CD4-positive, alpha-beta T cell treated with Interleukin-15 for 4 hours (primary cell): ENCODE data around the gene CHADL.
"Not testable (repeated sequence)": the region's sequence is repeated elsewhere in the genome, so short reads cannot be mapped to it uniquely, and the experiment has no call there.

ENCODE experiments used
- DNase-seq: peaks from one replicate; pipeline ENCODE4 v3.0.0-alpha.2; 2020; ENCODE audit warnings: low spot score

CHADL gene

GRCh38 chr22:41240377-41241132, at the start of gene CHADL:
CHADL (minus strand) TSS chr22:41240931; CDS start chr22:41240881, 50 bp downstream.
- no peak for DNase-seq

GRCh38 chr22:41289671-41290070, 48.9 kb upstream of the CHADL start:
- DNase-seq, result no peak

GRCh38 chr22:41288245-41288946, 47.7 kb upstream of the CHADL start:
- DNase-seq, result no peak

GRCh38 chr22:41286639-41287091, 45.9 kb upstream of the CHADL start:
- peak; percentile 49 for DNase-seq

- peak; percentile 98 for DNase-seq
Observed at GRCh38 chr22:41285820-41286638, 45.3 kb upstream of the CHADL start, which contains the start of gene RANGAP1. RANGAP1 (minus strand) TSS chr22:41286187; CDS start chr22:41281044, 5,143 bp downstream.

- peak; percentile 89 for DNase-seq
Observed at GRCh38 chr22:41285441-41285819, 44.7 kb upstream of the CHADL start.

GRCh38 chr22:41284465-41284864, 43.7 kb upstream of the CHADL start:
- DNase-seq, result no peak

- DNase-seq, result no peak
Observed at GRCh38 chr22:41280854-41281253, 40.1 kb upstream of the CHADL start.

GRCh38 chr22:41280065-41280464, 39.3 kb upstream of the CHADL start:
- no peak for DNase-seq

GRCh38 chr22:41274856-41275255, 34.1 kb upstream of the CHADL start:
- no peak for DNase-seq

- no peak for DNase-seq
Observed at GRCh38 chr22:41273128-41273527, 32.4 kb upstream of the CHADL start.

- DNase-seq, result no peak
Observed at GRCh38 chr22:41271787-41272186, 31.1 kb upstream of the CHADL start.

- DNase-seq, result no peak
Observed at GRCh38 chr22:41267958-41268357, 27.2 kb upstream of the CHADL start.

GRCh38 chr22:41264408-41264941, 23.7 kb upstream of the CHADL start:
- DNase-seq, result no peak

- no peak for DNase-seq
Observed at GRCh38 chr22:41263704-41264103, 23.0 kb upstream of the CHADL start.

GRCh38 chr22:41262250-41262765, 21.6 kb upstream of the CHADL start:
- no peak for DNase-seq

- no peak for DNase-seq
Observed at GRCh38 chr22:41261541-41262249, 21.0 kb upstream of the CHADL start.

GRCh38 chr22:41260871-41261270, 20.1 kb upstream of the CHADL start:
- no peak for DNase-seq

GRCh38 chr22:41259756-41260155, 19.0 kb upstream of the CHADL start:
- not testable (repeated sequence) for DNase-seq

GRCh38 chr22:41257696-41258095, 17.0 kb upstream of the CHADL start:
- no peak for DNase-seq
